Measurements from ENCODE around the gene TACR1. TPM values are rescaled to one million over a fixed set of nuclear protein-coding genes. Genes with fewer than 3 reads are reported as not detected.

Gene TACR1
- total RNA-seq, 1 experiment from 2014 or later: not detected

GRCh38 chr2:75033516-75033915, 165.8 kb downstream of the TACR1 start:
- BruUV-seq (replicated peaks): no TSS peak
- Mint-ChIP-seq H3K27ac (ENCODE audit: unreplicated experiment) (no peak overlapping the region), H3K36me3 (ENCODE audit: insufficient read depth, unreplicated experiment) (no peaks in the 10 kb centered on the region), H3K9me3 (ENCODE audit: low read depth, unreplicated experiment) (no peaks in the 10 kb centered on the region), H3K27me3 (ENCODE audit: unreplicated experiment) (no peaks in the 10 kb centered on the region), H3K4me3 (ENCODE audit: low read depth, unreplicated experiment) (no peak overlapping the region), H3K4me1 (ENCODE audit: low read depth, unreplicated experiment) (no peaks in the 10 kb centered on the region)
- TF ChIP-seq CTCF (IDR thresholded peaks at IDR 0.05; ENCODE audit: unreplicated experiment): no peak
- CTCF ChIA-PET: no interaction called here
- intact Hi-C loops (cut with micrococcal nuclease; ENCODE audit: unreplicated experiment): loop anchor here (10.0 kb wide), 1 partner anchor 119 kb away; no protein-coding TSS in a partner anchor
- DNase-seq: no peak

GRCh38 chr2:75031906-75032803, 167.2 kb downstream of the TACR1 start:
- DNase-seq: no peak
- no peaks in the 10 kb centered on the region for H3K36me3 Mint-ChIP-seq (ENCODE audit: insufficient read depth, unreplicated experiment)
- CTCF ChIA-PET: no interaction called here
- H3K9me3 Mint-ChIP-seq (ENCODE audit: low read depth, unreplicated experiment): no peaks in the 10 kb centered on the region
- intact Hi-C loops (cut with micrococcal nuclease; ENCODE audit: unreplicated experiment): loop anchor here (10.0 kb wide), 1 partner anchor 117 kb away; no protein-coding TSS in a partner anchor
- H3K27ac Mint-ChIP-seq (ENCODE audit: unreplicated experiment): no peak overlapping the region
- H3K4me3 Mint-ChIP-seq (ENCODE audit: low read depth, unreplicated experiment): no peak overlapping the region
- H3K27me3 Mint-ChIP-seq (ENCODE audit: unreplicated experiment): no peaks in the 10 kb centered on the region
- no peak for TF ChIP-seq CTCF (IDR thresholded peaks at IDR 0.05; ENCODE audit: unreplicated experiment)
- H3K4me1 Mint-ChIP-seq (ENCODE audit: low read depth, unreplicated experiment): no peaks in the 10 kb centered on the region
- no TSS peak for BruUV-seq (replicated peaks)

- TF ChIP-seq CTCF (IDR thresholded peaks at IDR 0.05; ENCODE audit: unreplicated experiment): no peak
- Mint-ChIP-seq H3K4me3 (ENCODE audit: low read depth, unreplicated experiment) (no peak overlapping the region), H3K27me3 (ENCODE audit: unreplicated experiment) (no peaks in the 10 kb centered on the region), H3K9me3 (ENCODE audit: low read depth, unreplicated experiment) (no peaks in the 10 kb centered on the region), H3K27ac (ENCODE audit: unreplicated experiment) (no peak overlapping the region), H3K4me1 (ENCODE audit: low read depth, unreplicated experiment) (no peaks in the 10 kb centered on the region), H3K36me3 (ENCODE audit: insufficient read depth, unreplicated experiment) (no peaks in the 10 kb centered on the region)
- intact Hi-C loops (cut with micrococcal nuclease; ENCODE audit: unreplicated experiment): loop anchor here (10.0 kb wide), 1 partner anchor 116 kb away; no protein-coding TSS in a partner anchor
- CTCF ChIA-PET: no interaction called here
- no TSS peak for BruUV-seq (replicated peaks)
- no peak for DNase-seq
Measured at GRCh38 chr2:75031171-75031570, 168.1 kb downstream of the TACR1 start.

GRCh38 chr2:75030218-75031009, 168.9 kb downstream of the TACR1 start:
- H3K27me3 Mint-ChIP-seq (ENCODE audit: unreplicated experiment): no peaks in the 10 kb centered on the region
- H3K36me3 Mint-ChIP-seq (ENCODE audit: insufficient read depth, unreplicated experiment): no peaks in the 10 kb centered on the region
- no peaks in the 10 kb centered on the region for H3K9me3 Mint-ChIP-seq (ENCODE audit: low read depth, unreplicated experiment)
- CTCF ChIA-PET: no interaction called here
- BruUV-seq (replicated peaks): no TSS peak
- no peak for DNase-seq
- H3K4me1 Mint-ChIP-seq (ENCODE audit: low read depth, unreplicated experiment): no peaks in the 10 kb centered on the region
- intact Hi-C loops (cut with micrococcal nuclease; ENCODE audit: unreplicated experiment): loop anchor here (10.0 kb wide), 1 partner anchor 116 kb away; no protein-coding TSS in a partner anchor
- H3K4me3 Mint-ChIP-seq (ENCODE audit: low read depth, unreplicated experiment): no peak overlapping the region
- TF ChIP-seq CTCF (IDR thresholded peaks at IDR 0.05; ENCODE audit: unreplicated experiment): no peak
- no peak overlapping the region for H3K27ac Mint-ChIP-seq (ENCODE audit: unreplicated experiment)
